Astrocyte of the hippocampus (primary cell): Measurements from ENCODE around the gene MTTP.

Experiments
- DNase-seq: peaks from one replicate; pipeline ENCODE4 v3.0.0; 2011; ENCODE audit warnings: low read depth, low spot score

MTTP gene

DNA sequence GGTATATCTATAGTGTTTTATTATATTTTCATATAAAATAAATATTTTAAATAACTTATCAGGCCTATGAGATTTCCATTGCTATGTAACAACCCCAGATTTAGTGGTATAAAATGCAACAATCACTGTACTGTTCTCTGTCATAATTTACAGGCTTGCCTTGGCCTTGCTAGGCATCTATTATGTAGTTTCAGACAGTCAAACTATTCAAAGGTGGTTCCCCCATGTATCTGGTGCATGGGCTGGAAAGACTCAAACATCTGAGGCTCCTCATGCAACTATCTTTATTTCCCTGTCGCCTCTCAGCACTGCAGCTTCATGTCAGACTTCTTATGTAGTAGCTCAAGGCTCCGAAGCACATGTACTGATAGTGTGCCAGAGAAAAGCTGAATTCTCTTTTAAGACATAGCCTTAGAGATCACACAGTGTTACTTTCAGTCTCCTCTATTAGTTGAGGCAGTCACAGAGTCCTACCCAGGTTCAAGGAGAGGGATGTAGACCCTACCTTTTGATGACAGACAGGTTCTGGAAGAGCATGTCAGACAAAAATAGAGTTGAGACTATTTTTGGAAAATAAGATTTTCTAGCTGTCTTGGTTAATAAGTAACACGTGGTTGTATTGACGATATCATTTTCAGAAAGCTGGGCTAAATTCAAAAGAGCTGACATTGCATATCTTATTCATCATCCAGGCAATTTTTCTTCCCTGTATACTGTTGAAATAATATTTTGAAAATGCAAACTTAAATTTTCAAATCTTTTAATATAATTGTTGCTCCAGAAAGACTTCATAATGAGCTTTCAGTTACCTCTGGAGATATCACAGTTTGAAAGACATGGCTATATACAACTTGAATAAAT lies 19.4 kb downstream of the MTTP start:
- no peak for DNase-seq

DNA sequence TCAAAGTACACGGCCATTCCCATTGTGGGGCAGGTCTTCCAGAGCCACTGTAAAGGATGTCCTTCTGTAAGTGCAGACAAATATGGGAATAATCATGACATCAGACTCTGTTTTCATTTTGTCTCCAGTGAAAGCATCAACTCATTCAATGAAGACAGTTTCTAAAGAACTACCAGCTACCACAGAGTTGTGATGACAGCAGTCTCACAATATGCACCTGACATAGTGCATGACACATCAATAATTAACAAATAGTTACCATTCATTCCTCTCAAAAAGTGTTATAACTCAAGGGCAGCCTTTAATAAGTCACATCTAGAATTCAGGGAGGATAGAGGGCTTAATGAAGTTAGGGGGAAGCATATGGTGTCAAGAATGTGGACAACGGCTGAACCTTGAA lies 20.2 kb downstream of the MTTP start:
- no peak for DNase-seq

DNA sequence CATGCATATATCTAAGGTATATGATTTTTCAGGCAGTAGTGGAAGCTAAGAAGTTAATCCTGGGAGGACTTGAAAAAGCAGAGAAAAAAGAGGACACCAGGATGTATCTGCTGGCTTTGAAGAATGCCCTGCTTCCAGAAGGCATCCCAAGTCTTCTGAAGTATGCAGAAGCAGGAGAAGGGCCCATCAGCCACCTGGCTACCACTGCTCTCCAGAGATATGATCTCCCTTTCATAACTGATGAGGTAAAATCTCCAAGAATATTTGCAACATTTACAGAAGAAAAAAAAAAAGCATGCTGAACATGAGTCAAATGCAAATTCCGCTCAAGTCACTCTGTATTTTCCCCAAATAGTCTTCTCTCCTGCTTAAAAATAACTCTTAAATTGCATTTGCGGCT lies 32.1 kb downstream of the MTTP start:
- no peak for DNase-seq

DNA sequence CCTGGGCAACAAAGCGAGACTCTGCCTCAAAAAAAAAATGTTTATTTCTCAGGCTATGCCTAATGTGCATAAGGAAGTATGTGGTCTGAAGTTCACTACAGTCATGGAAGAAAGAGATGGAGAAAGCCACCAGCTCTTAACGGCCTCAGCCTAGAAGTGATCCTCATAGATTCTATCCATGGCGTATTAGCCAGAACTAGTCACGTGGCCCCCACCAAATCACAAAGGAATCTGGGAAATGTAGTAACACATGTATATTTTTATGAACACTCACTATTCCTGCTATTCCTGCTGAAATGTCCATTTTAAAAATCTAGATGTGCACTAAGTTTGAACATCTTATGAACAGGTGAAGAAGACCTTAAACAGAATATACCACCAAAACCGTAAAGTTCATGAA lies 33.8 kb downstream of the MTTP start:
- DNase-seq, result no peak

DNA sequence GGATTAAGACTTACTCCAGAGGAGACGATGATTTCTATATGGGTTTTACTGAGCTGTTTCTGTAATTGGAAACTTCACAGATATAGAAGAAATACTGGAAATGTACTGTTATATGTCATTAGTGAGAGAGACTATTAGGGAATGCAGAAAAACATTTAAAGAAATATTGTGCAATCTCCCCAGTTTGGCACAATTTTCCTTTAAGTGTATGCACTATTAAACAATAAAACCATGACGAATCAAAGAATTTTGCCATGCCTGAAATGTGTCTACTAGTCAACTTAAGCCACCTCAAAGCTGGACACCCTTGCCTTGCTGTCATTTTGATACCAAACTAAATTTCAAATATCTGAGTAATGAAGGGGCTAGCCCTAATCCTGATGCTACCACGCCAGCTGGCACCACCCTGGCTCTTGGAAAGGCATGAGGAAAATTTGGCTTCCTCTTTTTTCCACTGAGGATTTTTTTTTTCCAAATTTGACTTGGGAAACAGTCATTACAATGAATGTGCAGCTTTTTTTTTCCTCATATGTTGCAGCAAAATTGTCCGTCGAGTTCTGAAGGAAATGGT lies 36.1 kb downstream of the MTTP start:
- no peak for DNase-seq

DNA sequence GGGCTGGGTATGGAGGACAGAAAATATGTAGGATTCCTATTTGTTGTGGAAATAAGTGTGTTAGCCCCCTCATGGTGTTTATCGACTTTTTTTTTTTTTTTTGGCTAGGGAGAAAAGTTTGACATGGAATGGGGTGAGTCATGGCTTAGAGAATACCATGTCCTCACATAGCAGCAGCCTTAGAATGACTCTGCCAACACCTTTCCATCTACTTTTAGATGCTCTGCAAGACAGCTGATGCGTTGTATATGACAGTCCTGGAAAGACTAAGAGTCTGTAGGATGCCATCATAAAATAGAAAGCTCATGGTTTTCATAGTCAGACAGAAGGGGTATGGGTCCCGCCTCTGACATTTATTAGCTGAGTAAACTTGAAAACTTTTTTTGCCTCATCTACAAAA lies 37.7 kb downstream of the MTTP start:
- no peak for DNase-seq

DNA sequence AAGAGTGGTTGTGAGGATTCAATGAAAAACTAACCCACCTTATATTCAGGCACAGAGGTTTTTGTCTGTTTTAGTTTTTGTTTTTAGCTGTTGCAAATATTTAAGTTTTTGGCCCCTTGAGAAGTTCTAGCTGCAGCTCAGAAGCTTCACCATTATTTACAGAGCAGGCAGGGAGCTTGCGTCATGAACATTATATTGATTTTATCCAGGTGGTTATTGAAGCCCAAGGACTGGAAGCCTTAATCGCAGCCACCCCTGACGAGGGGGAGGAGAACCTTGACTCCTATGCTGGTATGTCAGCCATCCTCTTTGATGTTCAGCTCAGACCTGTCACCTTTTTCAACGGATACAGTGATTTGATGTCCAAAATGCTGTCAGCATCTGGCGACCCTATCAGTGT lies 38.1 kb downstream of the MTTP start:
- DNase-seq, result no peak

DNA sequence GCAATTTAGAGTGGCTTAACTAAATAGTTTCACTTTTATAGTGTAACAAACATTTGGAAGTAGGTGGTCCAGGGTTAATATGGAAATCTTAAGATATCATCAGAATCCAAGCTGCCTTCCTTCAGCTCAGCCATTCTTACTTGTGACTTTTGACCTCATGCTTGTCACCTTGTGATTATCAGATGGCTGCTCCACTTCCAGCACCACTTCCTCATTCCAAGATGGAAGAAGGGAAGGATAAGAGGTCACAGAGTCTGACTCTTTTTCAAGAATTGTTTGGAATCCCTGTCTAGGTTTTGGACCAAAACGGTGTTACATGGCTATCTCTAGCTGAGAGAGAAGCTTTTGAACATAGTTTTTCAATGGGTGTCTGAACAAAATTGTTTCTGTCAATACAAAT lies 39.9 kb downstream of the MTTP start:
- DNase-seq, result no peak

DNA sequence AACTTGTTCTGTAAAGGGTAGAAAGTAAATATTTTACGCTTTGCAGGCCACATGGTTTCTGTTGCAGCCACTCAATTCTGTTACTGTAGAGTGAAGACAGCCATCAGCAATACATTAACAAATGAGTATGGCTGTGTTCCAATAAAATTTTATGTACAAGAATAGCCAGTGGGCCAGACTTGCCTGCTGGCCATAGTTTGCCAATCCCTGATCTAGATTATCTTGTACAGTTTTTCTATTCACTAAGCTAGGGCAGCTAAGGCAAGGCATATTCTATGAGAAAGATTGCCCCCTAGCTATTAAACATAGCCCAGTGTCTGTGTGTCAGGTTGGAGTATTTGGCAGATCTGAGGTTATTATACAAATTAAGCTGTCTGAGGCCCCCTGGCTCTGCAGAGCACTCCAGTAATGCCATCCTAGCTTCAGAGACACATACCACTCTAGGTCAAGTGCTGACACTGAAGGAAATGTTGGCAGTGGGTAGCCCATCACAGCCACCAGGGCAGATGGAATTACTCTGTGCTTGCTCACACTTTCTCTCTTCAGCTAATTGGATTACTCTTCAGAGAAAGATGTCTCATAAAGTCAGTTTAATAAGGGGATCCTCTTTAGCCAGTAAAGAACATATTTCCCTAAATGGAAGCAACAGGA lies 40.7 kb downstream of the MTTP start:
- peak; percentile 8 for DNase-seq

DNA sequence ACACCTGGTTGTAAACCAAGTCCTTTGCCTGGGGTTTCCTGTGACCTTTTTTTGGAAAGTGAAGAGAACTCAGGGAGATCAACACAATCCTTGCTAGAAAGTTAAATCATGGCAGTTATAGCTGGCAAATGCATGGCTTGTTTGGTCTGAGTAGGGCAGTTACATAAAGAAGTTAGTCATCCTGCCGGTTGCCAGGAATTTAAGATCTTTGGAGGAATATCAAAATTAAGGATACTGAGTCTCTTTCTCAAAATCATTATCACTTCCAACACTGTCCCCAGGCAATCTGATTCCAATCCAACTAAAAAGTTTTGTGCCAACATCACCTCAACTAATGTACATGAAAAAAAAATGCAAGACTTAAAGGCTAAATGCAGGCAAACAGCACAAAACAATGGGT lies 42.8 kb downstream of the MTTP start:
- peak; percentile 42 for DNase-seq

DNA sequence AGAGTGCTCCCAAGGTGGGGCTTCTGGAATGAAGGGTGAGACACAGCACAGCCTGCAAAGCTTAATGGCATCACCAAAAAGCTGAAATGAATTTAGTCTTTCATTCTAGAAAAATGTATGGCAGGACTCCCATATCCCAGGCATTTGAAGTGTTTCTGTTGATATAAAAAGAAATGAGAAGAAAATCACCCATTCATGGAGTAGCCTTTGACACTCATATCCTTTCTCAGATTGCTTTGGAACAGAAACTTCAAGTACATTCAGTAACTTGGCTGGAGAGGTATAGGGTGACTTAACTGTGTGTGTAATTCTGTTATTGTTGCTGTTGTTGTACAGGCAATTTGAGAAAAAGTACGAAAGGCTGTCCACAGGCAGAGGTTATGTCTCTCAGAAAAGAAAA lies 47.7 kb downstream of the MTTP start:
- no peak for DNase-seq

DNA sequence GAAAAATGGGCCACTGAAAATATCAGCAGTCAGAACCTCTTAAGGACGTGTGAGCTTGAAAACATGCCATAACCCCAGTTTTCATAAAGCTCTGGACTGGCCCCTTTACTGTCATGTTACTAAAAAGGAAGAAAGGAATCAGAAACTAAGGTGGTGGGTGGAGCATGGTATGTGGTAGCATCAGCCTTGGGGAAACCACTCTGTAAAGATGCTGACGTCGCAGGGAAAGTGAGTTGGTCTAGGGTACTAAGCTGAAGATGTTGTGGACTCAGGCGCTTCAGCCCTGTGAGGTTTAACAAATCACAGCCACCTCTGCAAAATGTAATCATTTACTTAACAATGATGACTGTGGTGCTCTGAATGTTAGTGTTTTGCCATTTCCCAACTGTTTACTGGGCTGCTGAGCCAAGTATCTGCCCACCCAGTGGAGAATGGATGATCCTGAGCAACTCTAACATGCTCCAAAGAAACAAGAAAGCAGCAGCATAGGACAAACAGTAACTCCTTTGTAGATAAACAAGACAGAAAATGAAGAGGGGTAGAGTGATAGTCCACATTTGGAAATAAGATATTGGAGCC lies 49.6 kb downstream of the MTTP start:
- no peak for DNase-seq

DNA sequence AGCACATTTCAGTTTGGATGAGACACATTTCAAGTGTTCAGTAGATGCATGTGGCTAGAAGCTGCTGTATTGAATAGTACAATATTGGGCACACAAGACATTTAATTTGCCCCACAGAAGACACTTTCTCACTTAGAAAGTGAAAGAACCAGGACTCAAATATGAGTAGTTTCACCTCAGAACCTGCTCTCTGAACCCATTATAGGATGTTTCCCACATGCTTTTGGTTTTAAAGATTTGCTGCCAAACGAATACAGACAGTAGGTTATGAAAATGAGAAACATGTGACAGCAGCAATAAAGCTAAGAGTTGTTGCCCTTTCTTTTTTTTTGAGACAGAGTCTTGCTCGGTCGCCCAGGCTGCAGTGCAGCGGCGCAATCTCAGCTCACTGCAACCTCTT lies 50.7 kb downstream of the MTTP start:
- DNase-seq, result no peak

DNA sequence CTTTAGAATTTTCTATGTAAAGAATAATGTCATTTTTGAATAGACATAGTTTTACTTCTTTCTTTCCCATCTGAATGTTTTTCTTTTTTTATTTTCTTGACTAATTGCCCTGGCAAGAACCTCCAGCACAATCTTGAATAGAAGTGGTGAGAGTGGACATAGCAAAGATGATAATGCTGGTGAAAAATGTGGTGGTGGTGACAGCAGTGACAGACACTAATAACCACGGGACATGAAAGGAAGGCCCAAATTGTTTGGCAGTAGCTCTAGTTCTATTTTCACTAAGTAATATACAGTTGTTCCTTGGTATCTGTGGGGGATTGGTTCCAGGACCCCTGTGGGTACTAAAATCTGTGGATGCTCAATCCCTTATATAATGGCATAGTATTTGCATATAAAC lies 53.4 kb downstream of the MTTP start:
- no peak for DNase-seq

DNA sequence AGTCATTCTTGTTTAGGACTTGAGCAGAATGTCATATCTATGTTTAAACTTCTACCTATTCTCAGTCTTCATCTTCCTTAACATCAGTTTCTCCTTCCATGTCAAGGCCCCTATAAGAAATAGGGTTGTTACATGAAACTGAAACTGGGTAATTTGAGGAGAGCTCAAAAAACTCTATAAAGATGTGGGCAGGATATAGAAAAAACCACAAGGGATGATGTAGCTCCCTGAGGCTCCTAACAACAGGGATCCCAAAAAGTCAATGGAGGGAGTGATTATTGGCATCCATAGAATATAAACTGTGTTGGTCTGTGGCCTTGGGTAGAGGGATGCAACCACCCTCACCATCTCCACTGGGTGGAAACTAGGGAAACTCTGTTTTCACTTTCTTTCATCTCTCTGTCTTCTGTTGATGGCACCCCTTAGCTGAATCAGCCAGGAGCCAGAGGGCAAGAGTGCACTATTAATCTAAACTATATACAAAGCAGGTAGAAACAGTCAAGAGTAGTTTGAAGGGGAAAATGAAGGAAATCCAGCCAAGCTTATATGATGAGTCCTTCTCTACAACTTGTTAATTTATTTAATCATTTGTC lies 55.4 kb downstream of the MTTP start:
- DNase-seq, result no peak

DNA sequence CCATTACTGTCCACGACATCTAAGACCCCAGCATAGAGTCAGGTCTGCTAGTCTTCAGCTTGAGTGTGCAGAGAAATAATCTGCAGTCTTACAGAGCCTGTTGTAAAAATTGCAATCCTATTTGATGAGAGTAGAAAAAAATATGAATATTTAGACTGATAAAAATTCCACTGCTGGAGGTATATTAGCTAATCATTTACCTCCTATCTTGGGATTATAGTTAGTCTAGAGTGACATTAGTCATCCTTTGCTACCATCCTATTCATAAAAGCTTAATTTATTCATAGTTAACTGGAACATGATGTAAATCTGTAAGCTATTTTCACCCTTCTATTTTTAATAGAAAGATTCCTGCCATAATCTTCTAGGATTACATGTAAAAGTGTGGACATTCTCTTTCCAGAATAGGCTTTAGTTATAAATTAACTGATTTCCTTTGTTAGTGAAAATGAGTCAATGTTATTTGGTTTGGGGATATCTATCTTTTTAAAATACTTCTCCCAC lies 56.3 kb downstream of the MTTP start:
- DNase-seq, result no peak

DNA sequence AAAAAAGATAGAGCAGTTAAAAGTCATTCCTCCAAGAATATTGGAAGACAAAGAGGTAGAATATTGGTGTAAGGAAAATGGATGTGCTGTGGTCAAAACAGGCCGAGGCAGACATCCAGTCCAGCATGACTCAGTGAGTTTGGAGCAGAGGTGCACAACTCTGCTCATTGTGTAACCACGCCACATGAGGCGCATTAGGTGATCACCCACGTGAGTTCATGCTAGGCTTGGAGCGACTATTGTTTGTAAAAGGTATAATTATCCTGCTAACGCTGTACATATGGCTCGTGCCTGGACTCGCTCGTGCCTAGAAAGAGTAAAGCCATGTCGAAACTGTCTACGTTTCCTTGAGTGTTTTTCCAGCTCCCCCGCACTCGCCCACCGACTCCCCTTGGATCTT lies 59.1 kb downstream of the MTTP start:
- DNase-seq, result peak; percentile 34

DNA sequence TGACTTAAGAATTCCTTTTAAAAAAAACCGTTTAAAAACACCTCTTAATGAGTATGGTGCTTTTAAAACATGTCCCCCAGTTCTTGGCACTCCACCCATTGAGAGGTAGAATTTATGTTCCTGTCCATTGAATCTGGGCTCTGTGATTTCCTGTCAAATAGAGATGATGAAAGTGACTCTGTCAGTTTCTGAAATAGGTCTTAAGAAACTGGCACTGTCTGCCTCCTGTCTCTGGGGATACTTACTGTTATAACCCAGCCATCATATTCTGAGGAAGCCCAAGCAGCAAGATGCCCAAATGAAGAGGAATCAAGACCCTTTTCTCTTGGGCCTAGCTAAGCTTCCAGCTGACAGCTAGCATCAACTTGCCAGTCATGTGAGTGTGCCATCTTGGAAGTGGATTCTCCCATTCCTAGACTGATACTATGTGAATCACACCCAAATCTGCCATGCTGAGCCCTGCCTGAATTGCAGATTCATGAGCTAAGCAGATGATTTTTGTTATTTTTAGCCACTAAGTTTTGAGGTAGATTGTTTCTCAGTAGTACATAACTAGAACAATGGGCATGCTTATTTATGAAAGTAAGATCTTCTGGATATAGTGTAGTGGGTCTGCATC lies 60.2 kb downstream of the MTTP start:
- DNase-seq, result no peak

DNA sequence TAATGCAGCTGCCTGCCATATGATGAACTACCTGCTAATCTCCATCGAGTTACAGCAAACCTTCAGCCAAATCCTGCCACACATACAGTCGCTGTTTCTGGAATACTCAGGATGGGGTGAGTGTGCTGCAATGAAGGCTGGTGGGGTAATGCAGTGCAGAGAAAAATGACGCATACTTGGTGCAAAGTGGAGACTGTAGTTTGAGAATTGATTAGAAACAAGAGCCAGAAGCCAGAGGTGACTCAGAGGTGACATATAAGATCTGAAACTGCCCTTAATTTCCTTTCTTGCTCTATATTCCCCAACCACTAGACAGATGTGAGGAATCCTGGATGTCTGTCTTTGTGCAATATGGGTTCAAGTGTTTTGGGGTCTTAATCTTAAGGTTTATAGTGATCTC lies 61.0 kb downstream of the MTTP start:
- DNase-seq, result no peak

DNA sequence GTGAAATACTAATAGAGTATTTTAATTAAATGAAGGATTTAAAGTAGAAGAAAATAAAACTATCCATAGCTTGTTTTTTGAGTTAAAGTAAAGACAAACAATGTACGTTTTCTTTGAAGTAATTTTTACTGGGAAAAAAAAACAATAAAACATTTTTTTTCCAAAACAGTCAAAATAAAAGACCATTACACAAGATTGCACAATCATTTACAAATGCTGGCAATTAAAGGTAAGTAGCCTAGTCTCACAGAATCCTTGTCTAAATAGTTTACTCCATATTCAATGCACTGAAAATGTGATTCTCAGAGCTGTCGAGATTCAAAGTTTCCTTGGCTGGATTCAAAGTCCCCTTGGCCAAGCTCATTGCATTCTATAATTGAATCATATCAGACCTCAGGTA lies 61.8 kb downstream of the MTTP start:
- DNase-seq, result no peak

DNA sequence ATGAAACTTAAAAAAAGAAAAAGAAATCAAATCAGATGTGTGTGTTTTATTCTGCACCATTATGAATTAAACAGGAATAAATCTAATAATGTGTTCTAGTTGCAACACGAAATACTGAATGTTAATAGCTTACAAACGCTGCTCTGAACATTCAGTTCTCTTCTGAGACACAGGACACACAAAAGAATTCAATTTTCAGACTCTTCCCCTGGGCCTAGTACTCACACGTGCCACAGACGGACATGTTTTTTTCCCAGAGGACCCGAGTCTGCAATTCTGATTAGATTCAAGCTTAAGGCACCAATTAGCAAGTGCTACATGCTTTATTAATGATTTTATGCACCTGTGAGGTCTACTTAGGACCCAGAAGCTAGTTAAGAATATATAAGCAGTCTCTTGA lies 62.5 kb downstream of the MTTP start:
- DNase-seq, result no peak

DNA sequence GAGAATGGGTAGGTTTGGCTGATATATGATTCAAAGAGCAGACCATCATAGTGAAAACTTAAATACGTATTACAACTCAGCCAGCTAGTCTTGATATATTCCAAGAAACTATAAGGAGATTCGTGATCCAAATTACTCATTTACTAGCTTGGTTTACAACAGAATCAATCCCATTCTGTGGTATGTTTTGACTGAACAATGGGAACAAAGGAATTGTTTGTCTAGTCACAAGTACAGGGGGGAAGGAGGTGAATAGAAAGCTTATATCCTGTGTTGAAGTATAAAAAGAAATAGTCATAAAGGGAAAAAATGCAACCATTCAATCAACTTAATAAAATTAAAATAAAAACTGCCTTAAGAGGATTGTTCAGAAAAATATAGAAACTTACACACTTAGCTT lies 66.1 kb downstream of the MTTP start:
- peak; percentile 20 for DNase-seq
